HG02885 (cell line): Measurements from ENCODE around the gene BTG2.
"Not testable (repeated sequence)": the region's sequence is repeated elsewhere in the genome, so short reads cannot be mapped to it uniquely, and the experiment has no call there.

ENCODE experiments used
- ATAC-seq: cut with Tn5 transposase; IDR thresholded peaks from one replicate; pipeline ENCODE4 v1.9.1; 2021; ENCODE audit warnings: mild to moderate bottlenecking; ENCODE audit not compliant: unreplicated experiment, poor library complexity

Gene BTG2

DNA sequence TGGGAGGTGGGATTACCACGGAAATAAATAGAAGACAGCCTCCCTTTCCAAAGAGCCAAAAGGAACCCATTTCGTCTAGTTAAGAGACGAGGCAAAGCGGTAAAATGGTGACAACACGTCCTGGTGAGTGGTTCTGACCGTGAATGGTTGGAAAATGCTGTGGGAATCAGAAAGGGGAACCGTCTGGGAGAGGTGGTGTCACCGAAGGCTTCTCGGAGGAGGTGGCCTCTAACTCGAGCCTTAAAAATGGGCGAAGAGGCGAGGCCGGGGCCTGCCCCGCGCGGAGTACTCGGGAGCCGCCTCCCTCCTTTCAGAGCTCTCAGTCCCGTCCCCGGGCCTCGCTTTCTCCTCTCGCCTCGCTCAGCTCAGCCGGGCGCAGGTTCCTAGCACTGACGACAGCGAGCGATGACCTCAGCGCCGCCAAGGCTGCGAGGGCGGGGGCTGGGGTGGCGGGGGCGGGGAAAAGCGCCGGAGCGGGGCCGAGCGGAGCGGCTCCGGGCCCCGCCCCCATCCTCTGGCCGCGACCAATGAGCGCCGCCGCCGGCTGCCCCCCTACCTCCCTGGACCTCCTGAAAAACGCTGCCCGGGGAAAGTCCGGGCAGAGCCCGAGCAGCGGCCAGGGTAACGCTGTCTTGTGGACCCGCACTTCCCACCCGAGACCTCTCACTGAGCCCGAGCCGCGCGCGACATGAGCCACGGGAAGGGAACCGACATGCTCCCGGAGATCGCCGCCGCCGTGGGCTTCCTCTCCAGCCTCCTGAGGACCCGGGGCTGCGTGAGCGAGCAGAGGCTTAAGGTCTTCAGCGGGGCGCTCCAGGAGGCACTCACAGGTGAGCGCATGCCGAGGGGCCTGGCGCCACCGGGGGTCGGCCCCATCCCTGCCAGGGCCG lies at the start of gene BTG2:
Gene BTG2, plus strand, starts transcription at position 601 of the 890 bp plus-strand sequence. Its CDS starts 88 bp downstream, at position 689.
- ATAC-seq: peak; percentile 81

- ATAC-seq: not testable (repeated sequence)
Measured at GRCh38 chr1:203256636-203257035, 48.7 kb upstream of the BTG2 start.

GRCh38 chr1:203263496-203263895 lies 41.8 kb upstream of the BTG2 start:
- ATAC-seq: no peak

DNA sequence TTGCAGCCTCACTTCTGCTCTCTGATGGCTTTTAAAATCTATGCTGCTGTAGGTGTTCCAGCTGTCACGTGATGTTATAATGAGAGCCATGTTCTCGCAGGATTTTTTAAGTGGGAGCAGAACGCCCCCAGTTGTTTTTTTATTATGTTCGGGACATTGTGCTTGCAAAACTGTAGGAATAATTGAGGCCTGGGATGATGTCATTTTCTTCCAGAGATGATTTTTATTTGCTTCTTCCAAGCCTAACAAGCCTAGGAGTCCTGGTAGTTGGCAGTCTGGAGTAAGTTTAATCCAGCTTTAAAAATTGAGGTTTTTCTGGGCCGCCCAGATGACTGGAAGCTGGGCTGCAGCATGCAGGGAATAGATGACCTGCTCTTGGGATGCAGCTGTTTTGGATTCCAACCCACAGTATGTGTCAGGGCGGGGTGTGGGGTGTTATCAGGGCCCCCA lies 41.2 kb upstream of the BTG2 start:
- ATAC-seq: no peak

DNA sequence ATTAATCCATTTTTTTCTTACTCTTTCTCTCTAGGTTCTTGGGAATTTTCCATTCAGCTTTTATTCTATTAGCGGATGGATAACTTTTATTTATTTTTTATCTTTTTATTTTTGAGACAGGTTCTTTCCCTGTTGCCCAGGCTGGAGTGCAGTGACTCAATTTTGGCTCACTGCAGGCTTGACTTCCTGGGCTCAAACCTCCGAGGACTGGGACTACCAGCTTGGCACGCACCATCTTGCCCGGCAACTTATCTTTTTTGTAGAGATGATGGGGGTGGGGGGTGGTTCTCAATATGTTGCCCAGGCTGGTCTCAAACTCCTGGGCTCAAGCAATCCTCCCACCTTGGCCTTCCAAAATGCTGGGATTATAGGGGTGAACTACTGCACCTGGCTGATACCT lies 39.8 kb upstream of the BTG2 start:
- no peak for ATAC-seq

DNA sequence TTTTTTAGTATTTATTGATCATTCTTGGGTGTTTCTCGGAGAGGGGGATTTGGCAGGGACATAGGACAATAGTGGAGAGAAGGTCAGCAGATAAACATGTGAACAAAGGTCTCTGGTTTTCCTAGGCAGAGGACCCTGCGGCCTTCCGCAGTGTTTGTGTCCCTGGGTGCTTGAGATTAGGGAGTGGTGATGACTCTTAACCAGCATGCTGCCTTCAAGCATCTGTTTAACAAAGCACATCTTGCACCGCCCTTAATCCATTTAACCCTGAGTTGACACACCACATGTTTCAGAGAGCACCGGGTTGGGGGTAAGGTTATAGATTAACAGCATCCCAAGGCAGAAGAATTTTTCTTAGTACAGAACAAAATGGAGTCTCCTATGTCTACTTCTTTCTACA lies 39.2 kb upstream of the BTG2 start:
- ATAC-seq: not testable (repeated sequence)

- peak; percentile 62 for ATAC-seq
Measured at GRCh38 chr1:203267347-203267846, 37.9 kb upstream of the BTG2 start.

DNA sequence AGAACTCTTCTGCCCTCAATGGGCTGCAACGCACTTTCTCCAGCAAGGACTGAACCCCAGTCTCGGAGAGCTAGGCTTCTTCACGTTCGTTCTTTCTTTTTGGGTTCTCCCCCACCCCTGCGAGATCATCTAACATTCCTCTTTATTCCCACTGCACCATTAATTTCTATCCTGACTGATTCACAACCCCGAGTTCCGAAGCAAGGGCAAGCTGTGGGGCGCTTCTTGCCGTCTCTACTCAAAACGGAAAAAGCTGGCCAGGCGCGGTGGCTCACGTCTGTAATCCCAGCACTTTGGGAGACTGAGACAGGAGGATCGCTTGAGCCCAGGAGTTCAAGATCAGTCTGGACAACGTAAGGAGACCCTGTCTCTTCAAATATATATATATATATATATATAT lies 37.4 kb upstream of the BTG2 start:
- no peak for ATAC-seq

- no peak for ATAC-seq
Measured at GRCh38 chr1:203268901-203269653, 36.2 kb upstream of the BTG2 start.

DNA sequence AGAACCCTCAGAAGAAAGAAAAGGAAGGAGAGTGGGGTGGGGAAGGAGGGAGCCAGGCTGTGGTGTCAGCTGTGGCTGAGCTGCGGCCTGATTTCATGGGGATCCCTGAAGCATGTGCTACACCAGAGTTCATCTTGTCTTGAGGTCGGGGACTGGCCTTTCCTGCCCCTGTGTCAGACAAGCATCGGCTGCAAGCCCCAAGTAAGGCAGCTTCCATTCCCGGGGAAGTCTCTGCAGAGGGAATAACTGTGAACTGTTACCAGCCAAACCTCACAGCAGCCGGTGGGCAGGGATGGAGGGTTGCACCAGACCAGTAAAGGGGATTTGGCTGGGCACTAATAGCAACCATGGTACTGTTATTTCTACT lies 35.7 kb upstream of the BTG2 start:
- ATAC-seq: no peak

DNA sequence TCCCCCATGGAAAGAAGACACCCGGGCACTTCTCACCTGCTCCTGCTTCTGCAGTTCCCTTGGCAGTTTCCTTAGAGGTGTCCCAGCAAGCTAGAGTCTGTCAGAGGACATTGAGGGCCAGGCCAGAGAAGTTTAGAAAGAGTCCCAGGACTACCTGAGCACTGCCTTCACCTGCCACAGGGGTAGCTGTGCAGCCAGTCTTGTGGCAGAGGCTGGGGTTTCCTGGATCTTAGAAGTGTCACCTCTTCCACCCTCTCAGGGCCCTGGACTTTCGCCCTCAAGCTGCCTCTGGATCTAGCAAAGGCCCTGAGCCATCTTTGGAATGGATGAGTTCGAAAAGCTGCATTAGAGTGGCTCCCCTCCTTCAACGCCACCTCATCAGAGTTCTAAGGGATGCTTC lies 34.9 kb upstream of the BTG2 start:
- no peak for ATAC-seq

- no peak for ATAC-seq
Measured at GRCh38 chr1:203271018-203271743, 34.1 kb upstream of the BTG2 start.

DNA sequence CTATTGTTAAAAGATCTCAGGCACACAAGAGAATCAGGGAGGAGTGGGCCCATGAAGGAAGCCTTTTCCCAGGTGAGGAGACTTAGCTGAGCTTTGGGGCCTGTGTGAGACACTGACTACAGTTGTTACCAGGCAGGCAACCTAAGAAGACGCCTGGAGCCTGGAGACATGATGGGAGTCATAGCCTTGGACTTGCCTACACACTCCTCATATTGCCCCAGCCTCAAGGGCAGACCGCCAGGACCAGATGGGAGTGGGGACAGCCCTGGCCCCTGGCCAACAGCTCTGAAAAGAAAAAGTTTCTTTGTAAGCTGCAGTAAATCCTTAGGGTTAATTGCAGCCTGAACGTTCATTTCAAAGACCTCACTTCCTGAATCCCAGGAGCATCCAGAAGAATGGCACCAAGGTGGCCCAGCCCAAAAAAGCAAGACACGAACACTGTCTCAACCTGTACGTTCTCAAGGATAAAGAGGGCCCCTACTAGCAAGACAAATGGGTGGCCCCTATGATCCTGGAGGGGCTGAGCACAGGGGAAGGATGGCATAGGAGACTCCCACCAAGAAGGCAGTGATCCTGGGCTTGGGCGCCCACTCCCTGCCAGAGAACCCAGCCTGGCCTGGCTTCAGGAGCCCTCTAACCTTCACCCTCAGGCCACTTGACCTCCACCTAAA lies 33.2 kb upstream of the BTG2 start:
- no peak for ATAC-seq

DNA sequence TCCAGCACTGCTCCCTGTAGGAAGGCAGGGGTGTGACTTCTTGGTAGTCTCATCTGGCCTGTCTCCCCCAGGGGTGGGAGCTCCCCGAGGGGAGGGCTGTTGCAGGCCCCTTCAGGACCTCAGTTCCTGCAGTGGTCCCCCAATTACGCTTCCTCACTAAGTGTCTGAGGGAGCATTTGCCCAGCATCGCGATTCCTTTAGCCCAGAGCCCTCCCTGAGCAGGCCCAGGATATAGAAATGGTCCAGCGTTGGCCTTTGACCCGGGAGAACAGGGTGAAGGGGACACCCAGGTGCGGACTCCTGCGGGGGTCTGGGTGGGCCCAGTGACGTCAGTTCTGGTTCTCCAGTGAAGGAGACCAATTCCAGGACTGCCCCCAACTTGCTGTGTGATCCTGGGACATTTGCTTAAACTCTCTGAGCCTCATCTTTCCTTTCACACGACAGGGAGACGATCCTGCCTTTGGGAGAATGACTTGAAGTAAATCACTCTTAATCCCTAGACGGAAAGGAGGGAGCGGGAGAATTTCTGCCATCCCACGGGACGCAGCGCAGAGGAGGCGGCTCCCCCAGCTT lies 32.6 kb upstream of the BTG2 start:
- ATAC-seq: no peak

GRCh38 chr1:203273206-203273868 lies 32.0 kb upstream of the BTG2 start:
- peak; percentile 71 for ATAC-seq

DNA sequence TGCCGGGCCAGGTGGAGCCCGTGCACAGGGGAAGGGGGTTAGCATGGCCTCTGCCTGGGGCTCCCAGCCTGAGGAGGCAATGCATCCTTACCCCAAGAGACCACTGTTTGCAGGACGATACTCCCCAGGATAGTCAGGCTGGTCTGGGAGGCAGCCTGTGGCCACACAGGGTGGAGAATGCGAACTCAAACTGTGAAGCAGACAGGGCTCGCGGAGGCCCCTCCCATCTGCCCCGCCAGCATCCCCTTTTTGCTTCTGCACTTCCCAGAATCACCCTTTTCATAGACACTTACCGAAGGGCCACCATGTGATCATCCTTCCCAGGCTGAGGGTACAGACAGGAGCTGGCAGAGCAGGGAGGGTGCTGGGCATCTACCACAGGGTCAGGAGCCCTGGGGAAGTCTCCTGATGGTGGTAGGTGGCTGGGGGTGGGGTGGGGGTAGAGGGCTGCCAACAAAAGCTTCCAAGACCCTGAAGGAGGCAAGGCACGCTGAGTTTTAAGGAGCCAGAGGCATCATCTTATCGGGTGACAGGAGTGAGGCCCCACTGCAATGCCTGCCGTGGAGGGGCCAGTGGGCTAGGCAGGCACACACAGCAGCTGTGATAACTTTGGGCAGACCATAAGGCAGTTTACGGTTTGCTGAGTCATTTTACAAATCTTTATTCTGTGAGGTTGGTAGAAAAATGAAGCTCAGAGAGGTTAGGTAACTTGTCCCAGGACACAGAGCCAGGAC lies 31.3 kb upstream of the BTG2 start:
- peak; percentile 23 for ATAC-seq

- ATAC-seq: no peak
Measured at GRCh38 chr1:203274603-203275381, 30.5 kb upstream of the BTG2 start.
